K562 (cell line): Measurements from ENCODE around the gene SMG6. TPM values are rescaled to one million over a fixed set of nuclear protein-coding genes. Genes with fewer than 3 reads are reported as not detected.

Experiments used
- CHAMP1 ChIP-seq: fragments of 450-650 bp; IDR thresholded peaks from 2 replicates; pipeline ENCODE4 v1.6.1; 2016; ENCODE audit warnings: mild to moderate bottlenecking
- DACH1 ChIP-seq: fragments of 450-650 bp; IDR thresholded peaks from 2 replicates; pipeline ENCODE4 v1.6.1; 2018; ENCODE audit not compliant: partially characterized antibody
- GABPA ChIP-seq: fragments of 200-800 bp; sonication (Bioruptor generic); conservative IDR thresholded peaks from 2 replicates; pipeline ENCODE4 v1.6.1; 2016; ENCODE audit warnings: low read depth, missing genetic modification characterization, missing compliant biosample characterization
- MYC ChIP-seq, 2 experiments: fragments of 250-450 bp in 1 of 2; sonication (Bioruptor Pico) in 1 of 2; IDR thresholded peaks; 2 replicates each; pipeline versions ENCODE4 v1.5.1 to v1.6.1; 2012 to 2021; ENCODE audit warnings: low read depth in 2 of 2, borderline replicate concordance in 1 of 2, improper control_type of control experiment in 1 of 2, low read length in 1 of 2, mild to moderate bottlenecking in 1 of 2, moderate library complexity in 1 of 2
- NCOA1 ChIP-seq: fragments of 450-650 bp; IDR thresholded peaks from 2 replicates; pipeline ENCODE4 v1.6.1; 2016; ENCODE audit warnings: low read depth
- NCOA4 ChIP-seq: fragments of 450-650 bp; IDR thresholded peaks from 2 replicates; pipeline ENCODE4 v1.6.1; 2018; ENCODE audit warnings: mild to moderate bottlenecking; ENCODE audit not compliant: partially characterized antibody
- RFX7 ChIP-seq: fragments of 250-450 bp; sonication (Bioruptor Pico); IDR thresholded peaks from 2 replicates; pipeline ENCODE4 v1.5.1; 2021; ENCODE audit warnings: mild to moderate bottlenecking
- SMC3 ChIP-seq: conservative IDR thresholded peaks from 2 replicates; pipeline ENCODE4 v1.6.1; 2011; ENCODE audit warnings: low read depth, low read length, improper control_type of control experiment; ENCODE audit not compliant: insufficient read depth
- ZBTB49 ChIP-seq: sonication (generic); formaldehyde crosslinking; IDR thresholded peaks from 2 replicates; pipeline ENCODE4 v1.8.0; 2022; ENCODE audit warnings: missing genetic modification reagents, mild to moderate bottlenecking, borderline replicate concordance
- ZKSCAN1 ChIP-seq: fragments of 150-350 bp; IDR thresholded peaks from 2 replicates; pipeline ENCODE4 v1.6.1; 2016; ENCODE audit warnings: low read depth, low read length
- polyA plus RNA-seq, 8 experiments: library from polyadenylated mRNA; depleted of rRNA in 4 of 8; stranded (reverse) in 5 of 8; unstranded in 3 of 8; fragments of >200 nt; fragmentation: Nextera tagmentation in 2 of 8; fragmentation: Illumina TruSeq in 1 of 8; extraction: Ambion mirVana in 2 of 8; extraction: Trizol in 1 of 8; gene quantifications; 2 replicates each; pipeline versions ENCODE4 v1.2.1 to v1.2.3, GENCODE V29; 2011 to 2014; ENCODE audit warnings: inconsistent platforms in 1 of 8, missing spikeins in 1 of 8
- total RNA-seq, 7 experiments: library from RNA; depleted of rRNA in 6 of 7; stranded (reverse); fragments of >200 nt in 6 of 7; fragmentation: Illumina TruSeq in 2 of 7; extraction: Trizol in 2 of 7; gene quantifications; 2 replicates each; pipeline versions ENCODE4 v1.2.1 to v1.2.3, GENCODE V29; 2011 to 2021; ENCODE audit warnings: low replicate concordance in 1 of 7
- TF ChIP-seq, protein P1 (sequence below), 2 experiments: fragments of 200-800 bp in 1 of 2; sonication (Bioruptor generic) in 1 of 2; sonication (generic) in 1 of 2; formaldehyde crosslinking in 1 of 2; IDR thresholded peaks in 1 of 2; conservative IDR thresholded peaks in 1 of 2; 2 replicates each; pipeline versions ENCODE4 v1.5.0 to v1.6.1; 2016 to 2020; ENCODE audit warnings: missing compliant biosample characterization in 1 of 2, missing genetic modification characterization in 1 of 2, missing genetic modification reagents in 1 of 2
- TF ChIP-seq, protein P2 (sequence below): fragments of 250-450 bp; sonication (Bioruptor Pico); IDR thresholded peaks from 2 replicates; pipeline ENCODE4 v1.4.0; 2020; ENCODE audit warnings: mild to moderate bottlenecking, moderate library complexity
- TF ChIP-seq, protein P3 (sequence below): sonication (generic); formaldehyde crosslinking; IDR thresholded peaks from 2 replicates; pipeline ENCODE4 v1.4.0; 2020; ENCODE audit warnings: mild to moderate bottlenecking, missing genetic modification reagents

Gene SMG6
- total and polyA plus RNA-seq, 9 of the 15 experiments (the other 6 are each of a cell fraction or from before 2014, with no cell fraction given), result 0.44 to 13.9 (median 6.0) TPM

DNA sequence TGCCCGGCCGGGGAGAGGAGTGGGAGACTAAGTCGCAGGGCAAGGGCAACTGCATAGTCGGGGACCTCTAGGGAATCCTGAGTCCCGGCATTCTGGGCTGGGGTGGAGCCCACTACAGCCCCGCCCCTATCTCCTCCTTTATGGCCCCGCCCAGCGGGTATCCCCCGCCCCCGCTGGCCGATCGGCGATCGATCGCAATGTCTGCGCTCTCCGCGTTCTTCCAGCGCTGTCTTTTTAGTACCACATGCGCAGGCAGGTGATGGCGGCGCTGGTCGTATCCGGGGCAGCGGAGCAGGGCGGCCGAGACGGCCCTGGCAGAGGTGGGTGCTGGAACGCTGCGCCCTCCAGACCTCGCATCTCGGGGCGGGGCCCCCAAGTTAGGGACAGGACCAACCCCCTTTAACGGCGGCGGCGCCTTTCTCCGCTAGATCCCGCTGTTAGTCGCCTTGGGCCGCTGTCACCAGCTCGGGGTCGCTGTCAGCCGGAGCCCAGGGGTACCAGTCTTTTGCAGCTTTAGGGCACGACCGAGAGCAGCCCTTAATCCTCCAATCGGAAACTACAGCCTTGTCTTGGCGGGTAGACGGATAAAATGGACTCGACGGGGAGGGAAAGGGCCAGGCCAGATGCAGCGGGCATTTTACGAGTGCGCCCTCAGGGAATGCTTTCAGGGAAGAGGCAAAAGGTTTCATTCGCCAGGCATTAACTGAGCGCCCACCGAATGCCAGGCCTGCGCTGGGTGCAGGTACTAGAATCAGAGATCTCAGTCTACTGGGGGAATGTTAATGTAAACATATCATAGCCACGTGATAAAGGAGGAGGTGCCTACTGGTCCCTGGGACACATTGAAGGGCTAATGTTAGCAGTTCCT is 273.4 kb downstream of the SMG6 start, which contains the start of gene DPH1 (continued):
- TF ChIP-seq RFX7 (CRISPR knock-in tag) (no peak), GABPA (tag) (no peak; the same call in 1 of the 2 replicates), DACH1 (no peak), CHAMP1 (no peak), NCOA1 (no peak), ZBTB49 (CRISPR knock-in tag) (no peak), SMC3 (no peak), NCOA4 (peak; percentile 95), MYC (IDR thresholded peaks at IDR 0.05; ENCODE audit: low read depth, low read length) (peak; percentile 98), MYC (CRISPR knock-in tag; IDR thresholded peaks at IDR 0.05; ENCODE audit: borderline replicate concordance, low read depth) (peak; percentile 86; the same call in 1 of the 2 replicates), ZKSCAN1 (no peak)
- TF ChIP-seq, protein P1, sequence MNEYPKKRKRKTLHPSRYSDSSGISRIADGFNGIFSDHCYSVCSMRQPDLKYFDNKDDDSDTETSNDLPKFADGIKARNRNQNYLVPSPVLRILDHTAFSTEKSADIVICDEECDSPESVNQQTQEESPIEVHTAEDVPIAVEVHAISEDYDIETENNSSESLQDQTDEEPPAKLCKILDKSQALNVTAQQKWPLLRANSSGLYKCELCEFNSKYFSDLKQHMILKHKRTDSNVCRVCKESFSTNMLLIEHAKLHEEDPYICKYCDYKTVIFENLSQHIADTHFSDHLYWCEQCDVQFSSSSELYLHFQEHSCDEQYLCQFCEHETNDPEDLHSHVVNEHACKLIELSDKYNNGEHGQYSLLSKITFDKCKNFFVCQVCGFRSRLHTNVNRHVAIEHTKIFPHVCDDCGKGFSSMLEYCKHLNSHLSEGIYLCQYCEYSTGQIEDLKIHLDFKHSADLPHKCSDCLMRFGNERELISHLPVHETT (CRISPR knock-in tag; conservative IDR thresholded peaks at IDR 0.05 in 1 of 2, IDR thresholded peaks at IDR 0.05 in 1 of 2), result no peak
- TF ChIP-seq, protein P2, sequence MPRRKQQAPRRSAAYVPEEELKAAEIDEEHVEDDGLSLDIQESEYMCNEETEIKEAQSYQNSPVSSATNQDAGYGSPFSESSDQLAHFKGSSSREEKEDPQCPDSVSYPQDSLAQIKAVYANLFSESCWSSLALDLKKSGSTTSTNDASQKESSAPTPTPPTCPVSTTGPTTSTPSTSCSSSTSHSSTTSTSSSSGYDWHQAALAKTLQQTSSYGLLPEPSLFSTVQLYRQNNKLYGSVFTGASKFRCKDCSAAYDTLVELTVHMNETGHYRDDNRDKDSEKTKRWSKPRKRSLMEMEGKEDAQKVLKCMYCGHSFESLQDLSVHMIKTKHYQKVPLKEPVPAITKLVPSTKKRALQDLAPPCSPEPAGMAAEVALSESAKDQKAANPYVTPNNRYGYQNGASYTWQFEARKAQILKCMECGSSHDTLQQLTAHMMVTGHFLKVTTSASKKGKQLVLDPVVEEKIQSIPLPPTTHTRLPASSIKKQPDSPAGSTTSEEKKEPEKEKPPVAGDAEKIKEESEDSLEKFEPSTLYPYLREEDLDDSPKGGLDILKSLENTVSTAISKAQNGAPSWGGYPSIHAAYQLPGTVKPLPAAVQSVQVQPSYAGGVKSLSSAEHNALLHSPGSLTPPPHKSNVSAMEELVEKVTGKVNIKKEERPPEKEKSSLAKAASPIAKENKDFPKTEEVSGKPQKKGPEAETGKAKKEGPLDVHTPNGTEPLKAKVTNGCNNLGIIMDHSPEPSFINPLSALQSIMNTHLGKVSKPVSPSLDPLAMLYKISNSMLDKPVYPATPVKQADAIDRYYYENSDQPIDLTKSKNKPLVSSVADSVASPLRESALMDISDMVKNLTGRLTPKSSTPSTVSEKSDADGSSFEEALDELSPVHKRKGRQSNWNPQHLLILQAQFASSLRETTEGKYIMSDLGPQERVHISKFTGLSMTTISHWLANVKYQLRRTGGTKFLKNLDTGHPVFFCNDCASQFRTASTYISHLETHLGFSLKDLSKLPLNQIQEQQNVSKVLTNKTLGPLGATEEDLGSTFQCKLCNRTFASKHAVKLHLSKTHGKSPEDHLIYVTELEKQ, result no peak
- TF ChIP-seq, protein P3, sequence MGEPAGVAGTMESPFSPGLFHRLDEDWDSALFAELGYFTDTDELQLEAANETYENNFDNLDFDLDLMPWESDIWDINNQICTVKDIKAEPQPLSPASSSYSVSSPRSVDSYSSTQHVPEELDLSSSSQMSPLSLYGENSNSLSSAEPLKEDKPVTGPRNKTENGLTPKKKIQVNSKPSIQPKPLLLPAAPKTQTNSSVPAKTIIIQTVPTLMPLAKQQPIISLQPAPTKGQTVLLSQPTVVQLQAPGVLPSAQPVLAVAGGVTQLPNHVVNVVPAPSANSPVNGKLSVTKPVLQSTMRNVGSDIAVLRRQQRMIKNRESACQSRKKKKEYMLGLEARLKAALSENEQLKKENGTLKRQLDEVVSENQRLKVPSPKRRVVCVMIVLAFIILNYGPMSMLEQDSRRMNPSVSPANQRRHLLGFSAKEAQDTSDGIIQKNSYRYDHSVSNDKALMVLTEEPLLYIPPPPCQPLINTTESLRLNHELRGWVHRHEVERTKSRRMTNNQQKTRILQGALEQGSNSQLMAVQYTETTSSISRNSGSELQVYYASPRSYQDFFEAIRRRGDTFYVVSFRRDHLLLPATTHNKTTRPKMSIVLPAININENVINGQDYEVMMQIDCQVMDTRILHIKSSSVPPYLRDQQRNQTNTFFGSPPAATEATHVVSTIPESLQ (CRISPR knock-in tag), result peak; percentile 34; the same call in 1 of the 2 replicates
